ENCODE results near the gene LCN15. TPM values are rescaled to one million over a fixed set of nuclear protein-coding genes. Genes with fewer than 3 reads are reported as not detected.
A peak's percentile ranks its signal among the peaks of the same experiment; 100 is the strongest.

The LCN15 gene
- total RNA-seq, 1 experiment from 2014 or later: 0.05 TPM

DNA sequence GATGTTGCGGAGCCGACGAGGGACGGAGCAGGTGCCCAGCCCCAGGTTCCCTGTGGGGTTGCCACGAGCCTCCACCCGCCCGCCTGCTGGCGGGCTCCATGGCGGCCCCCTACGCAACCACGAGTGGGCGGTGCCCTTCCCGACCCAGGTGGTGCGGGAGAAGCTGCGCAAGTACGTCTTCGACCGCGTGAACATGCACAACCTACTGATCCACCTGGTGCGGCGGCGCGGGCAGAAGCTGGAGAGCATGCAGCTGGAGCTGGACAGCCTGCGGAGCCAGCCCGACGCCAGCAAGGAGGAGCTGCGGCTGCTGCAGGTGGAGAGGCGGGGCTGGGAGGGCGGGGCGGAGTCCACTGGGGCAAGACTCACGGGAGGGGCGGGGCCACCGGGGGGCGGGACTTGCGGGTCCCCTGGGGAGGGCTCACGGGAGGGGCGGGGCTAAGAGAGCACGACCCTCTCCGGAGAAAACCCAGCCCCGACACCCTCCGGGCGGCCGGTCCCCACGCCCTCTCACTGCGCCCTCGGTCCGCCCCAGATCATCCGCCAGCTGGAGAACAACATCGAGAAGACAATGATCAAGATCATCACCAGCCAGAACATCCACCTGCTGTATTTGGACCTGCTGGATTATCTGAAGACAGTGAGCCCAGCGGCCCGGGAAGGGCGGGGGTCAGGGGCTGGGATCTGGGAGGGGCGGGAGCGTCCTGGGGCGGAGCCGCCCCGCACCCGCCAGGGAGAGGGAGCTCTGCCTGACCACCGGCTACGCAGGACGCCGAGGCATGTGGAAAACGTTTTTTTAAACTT lies 35.7 kb upstream of the LCN15 start:
- no peak overlapping the region; the same call in 1 of the 2 replicates for H3K27ac ChIP-seq (ENCODE audit: low read length)
- H3K36me3 ChIP-seq (ENCODE audit: control insufficient read depth, insufficient read depth, low read length): no peaks in the 10 kb centered on the region
- in situ Hi-C loops (cut with HindIII; ENCODE audit: low pct_unique_long_range_greater_than_20kb, low sequenced_read_pairs) (no loop called here), intact Hi-C loops (cut with micrococcal nuclease; ENCODE audit: unreplicated experiment) (no loop called here)
- no peak for DNase-seq (ENCODE audit: low read depth, low spot score)
- H3K4me3 ChIP-seq (ENCODE audit: low read depth in 2 of 2, low read length in 2 of 2): peak overlapping the region; percentile 37 to 57
- no peaks in the 10 kb centered on the region for H3K9me3 ChIP-seq (ENCODE audit: control insufficient read depth, insufficient read depth, low read depth, low read length)
- CTCF ChIA-PET: interaction anchor here (0.7 kb wide), 1 partner anchor 255 kb away, joined by 4 read pairs; no protein-coding TSS in a partner anchor
- no TSS peak for BruUV-seq (replicated peaks)
- POLR2A ChIA-PET: interaction anchor here (0.6 to 1.0 kb wide), 3 partner anchors 10 to 35 kb away, joined by 3 to 13 read pairs (median 3); no protein-coding TSS in a partner anchor
- H3K4me1 ChIP-seq (ENCODE audit: control insufficient read depth, insufficient read depth, low read length): peaks cover 4% of the 10 kb centered on the region
- no peak for TF ChIP-seq POLR2AphosphoS5 (IDR thresholded peaks at IDR 0.05; ENCODE audit: low read depth, low read length)
- TF ChIP-seq, protein P1, sequence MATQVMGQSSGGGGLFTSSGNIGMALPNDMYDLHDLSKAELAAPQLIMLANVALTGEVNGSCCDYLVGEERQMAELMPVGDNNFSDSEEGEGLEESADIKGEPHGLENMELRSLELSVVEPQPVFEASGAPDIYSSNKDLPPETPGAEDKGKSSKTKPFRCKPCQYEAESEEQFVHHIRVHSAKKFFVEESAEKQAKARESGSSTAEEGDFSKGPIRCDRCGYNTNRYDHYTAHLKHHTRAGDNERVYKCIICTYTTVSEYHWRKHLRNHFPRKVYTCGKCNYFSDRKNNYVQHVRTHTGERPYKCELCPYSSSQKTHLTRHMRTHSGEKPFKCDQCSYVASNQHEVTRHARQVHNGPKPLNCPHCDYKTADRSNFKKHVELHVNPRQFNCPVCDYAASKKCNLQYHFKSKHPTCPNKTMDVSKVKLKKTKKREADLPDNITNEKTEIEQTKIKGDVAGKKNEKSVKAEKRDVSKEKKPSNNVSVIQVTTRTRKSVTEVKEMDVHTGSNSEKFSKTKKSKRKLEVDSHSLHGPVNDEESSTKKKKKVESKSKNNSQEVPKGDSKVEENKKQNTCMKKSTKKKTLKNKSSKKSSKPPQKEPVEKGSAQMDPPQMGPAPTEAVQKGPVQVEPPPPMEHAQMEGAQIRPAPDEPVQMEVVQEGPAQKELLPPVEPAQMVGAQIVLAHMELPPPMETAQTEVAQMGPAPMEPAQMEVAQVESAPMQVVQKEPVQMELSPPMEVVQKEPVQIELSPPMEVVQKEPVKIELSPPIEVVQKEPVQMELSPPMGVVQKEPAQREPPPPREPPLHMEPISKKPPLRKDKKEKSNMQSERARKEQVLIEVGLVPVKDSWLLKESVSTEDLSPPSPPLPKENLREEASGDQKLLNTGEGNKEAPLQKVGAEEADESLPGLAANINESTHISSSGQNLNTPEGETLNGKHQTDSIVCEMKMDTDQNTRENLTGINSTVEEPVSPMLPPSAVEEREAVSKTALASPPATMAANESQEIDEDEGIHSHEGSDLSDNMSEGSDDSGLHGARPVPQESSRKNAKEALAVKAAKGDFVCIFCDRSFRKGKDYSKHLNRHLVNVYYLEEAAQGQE (IDR thresholded peaks at IDR 0.05; ENCODE audit: insufficient read depth in 1 of 2, low read depth in 2 of 2, low read length in 1 of 2): 0 out of 4 replicates have a peak, but pooled peaks of 1 of the 2 experiments have one; percentile 19
- no peaks in the 10 kb centered on the region for H3K27me3 ChIP-seq (ENCODE audit: control insufficient read depth, insufficient read depth, low read length)
- peak; percentile 71 for ATAC-seq

DNA sequence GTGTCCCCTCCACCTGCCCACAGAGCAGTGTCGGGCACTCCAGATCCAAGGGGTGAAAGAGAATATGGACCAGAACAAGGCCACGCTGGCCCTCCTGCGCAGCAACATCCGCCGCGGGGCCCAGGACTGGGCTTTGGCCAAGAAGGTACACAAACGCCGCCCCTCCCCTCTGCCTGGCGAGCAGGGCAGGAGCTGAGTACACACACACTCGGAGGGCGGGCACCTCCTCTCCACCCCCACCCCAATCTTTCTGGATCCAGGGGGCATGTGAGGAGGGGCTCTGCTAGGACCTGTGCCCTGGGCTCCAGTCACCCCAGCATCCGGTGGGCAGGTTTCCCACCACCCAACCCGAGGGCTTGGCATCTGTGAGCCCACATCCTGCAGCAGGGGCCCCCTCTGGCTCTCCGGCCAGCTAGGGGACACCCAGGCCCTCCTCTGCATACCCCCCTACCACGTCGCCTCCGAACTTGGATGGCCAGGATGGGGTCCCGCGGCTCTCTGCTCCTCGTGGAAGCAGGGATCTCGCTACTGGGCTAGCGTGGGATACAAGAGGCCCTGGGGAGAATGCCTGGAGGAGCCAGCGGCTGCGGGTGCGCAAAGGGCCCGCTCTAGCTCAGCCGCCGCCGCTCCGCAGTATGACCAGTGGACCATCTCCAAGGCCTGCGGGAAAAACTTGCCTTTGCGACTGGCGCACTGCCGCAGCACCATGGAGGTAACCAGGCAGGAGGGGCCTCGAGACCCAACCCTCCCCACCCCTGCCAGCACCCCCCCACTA lies 34.9 kb upstream of the LCN15 start:
- ChIA-PET CTCF (interaction anchor here (0.7 kb wide), 1 partner anchor 256 kb away, joined by 4 read pairs; no protein-coding TSS in a partner anchor), POLR2A (interaction anchor here (0.7 to 1.0 kb wide), 2 partner anchors 9 to 36 kb away, joined by 3 to 13 read pairs; no protein-coding TSS in a partner anchor)
- no peaks in the 10 kb centered on the region for H3K36me3 ChIP-seq (ENCODE audit: control insufficient read depth, insufficient read depth, low read length)
- H3K9me3 ChIP-seq (ENCODE audit: control insufficient read depth, insufficient read depth, low read depth, low read length): no peaks in the 10 kb centered on the region
- intact Hi-C loops (cut with micrococcal nuclease; ENCODE audit: unreplicated experiment): no loop called here
- in situ Hi-C loops (cut with HindIII; ENCODE audit: low pct_unique_long_range_greater_than_20kb, low sequenced_read_pairs): no loop called here
- H3K27me3 ChIP-seq (ENCODE audit: control insufficient read depth, insufficient read depth, low read length): no peaks in the 10 kb centered on the region
- H3K4me3 ChIP-seq (ENCODE audit: low read depth in 2 of 2, low read length in 2 of 2): peak overlapping the region; percentile 37 to 50
- DNase-seq (ENCODE audit: low read depth, low spot score) (no peak), ATAC-seq (peak; percentile 11)
- no peak overlapping the region for H3K27ac ChIP-seq (ENCODE audit: low read length)
- TF ChIP-seq TCF7L2 (IDR thresholded peaks at IDR 0.05; ENCODE audit: low read depth, low read length): no peak
- TF ChIP-seq, protein P2, sequence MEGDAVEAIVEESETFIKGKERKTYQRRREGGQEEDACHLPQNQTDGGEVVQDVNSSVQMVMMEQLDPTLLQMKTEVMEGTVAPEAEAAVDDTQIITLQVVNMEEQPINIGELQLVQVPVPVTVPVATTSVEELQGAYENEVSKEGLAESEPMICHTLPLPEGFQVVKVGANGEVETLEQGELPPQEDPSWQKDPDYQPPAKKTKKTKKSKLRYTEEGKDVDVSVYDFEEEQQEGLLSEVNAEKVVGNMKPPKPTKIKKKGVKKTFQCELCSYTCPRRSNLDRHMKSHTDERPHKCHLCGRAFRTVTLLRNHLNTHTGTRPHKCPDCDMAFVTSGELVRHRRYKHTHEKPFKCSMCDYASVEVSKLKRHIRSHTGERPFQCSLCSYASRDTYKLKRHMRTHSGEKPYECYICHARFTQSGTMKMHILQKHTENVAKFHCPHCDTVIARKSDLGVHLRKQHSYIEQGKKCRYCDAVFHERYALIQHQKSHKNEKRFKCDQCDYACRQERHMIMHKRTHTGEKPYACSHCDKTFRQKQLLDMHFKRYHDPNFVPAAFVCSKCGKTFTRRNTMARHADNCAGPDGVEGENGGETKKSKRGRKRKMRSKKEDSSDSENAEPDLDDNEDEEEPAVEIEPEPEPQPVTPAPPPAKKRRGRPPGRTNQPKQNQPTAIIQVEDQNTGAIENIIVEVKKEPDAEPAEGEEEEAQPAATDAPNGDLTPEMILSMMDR (IDR thresholded peaks at IDR 0.05): no peak
- no peak for TF ChIP-seq SIN3A (IDR thresholded peaks at IDR 0.05; ENCODE audit: borderline replicate concordance, insufficient read depth, low read depth, low read length)
- H3K4me1 ChIP-seq (ENCODE audit: control insufficient read depth, insufficient read depth, low read length): peaks cover 4% of the 10 kb centered on the region
- no TSS peak for BruUV-seq (replicated peaks)

Data from Panc1 (cell line).